Stimulated activated CD8-positive, alpha-beta memory T cell treated with anti-CD3 and anti-CD28 coated beads, Interleukin-7, amount 100 ng/mL, for 48 hours (primary cell): Measurements from ENCODE around the gene CDHR1.
"Not testable (repeated sequence)": the region's sequence is repeated elsewhere in the genome, so short reads cannot be mapped to it uniquely, and the experiment has no call there.

ENCODE experiments used
- DNase-seq, 2 donors: peaks; one replicate each; pipeline ENCODE4 v3.0.0-alpha.2; 2020; ENCODE audit warnings: low read depth in 1 of 2; ENCODE audit errors: extremely low read depth in 1 of 2

The CDHR1 gene

DNA sequence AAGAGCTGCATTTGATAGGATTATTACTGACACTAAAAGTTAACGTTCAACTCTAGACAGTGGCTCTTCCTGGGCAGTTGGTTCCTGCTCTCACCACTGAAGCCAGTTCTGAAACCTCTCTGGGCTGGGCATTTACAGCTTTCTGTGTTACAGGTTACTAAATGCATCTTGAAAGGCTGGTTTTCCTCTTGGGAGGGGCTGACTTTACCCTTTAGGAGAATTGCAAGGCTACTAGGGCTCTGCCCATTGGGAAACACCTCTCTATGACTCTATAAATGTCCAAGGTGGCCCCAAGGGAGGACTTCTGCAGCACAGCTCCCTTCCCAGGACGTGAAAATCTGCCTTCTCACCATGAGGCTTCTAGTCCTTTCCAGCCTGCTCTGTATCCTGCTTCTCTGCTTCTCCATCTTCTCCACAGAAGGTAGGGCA is 20.8 kb upstream of the CDHR1 start, which contains the start of gene GPR15LG:
Gene GPR15LG (plus strand): TSS at position 301 of the 429 bp plus-strand sequence. CDS start 51 bp downstream, at position 352.
- no peak for DNase-seq

DNA sequence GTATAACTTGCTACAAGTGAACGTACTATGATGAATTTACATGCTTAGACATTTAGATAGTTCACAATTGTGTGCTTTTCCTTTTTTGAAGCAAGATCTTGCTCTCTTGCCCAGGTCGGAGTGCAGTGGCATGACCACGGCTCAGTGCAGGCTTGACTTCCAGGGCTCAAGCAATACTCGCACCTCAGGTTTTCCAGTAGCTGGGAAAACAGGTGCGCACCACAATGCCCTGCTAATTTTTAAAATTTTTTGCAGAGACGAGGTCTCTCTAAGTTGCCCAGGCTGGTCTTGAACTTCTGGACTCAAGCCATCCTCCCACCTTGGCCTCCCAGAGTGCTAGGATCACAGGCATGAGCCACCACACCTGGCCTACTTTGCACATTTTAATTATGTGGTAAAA is 18.9 kb upstream of the CDHR1 start:
- DNase-seq = no peak

DNA sequence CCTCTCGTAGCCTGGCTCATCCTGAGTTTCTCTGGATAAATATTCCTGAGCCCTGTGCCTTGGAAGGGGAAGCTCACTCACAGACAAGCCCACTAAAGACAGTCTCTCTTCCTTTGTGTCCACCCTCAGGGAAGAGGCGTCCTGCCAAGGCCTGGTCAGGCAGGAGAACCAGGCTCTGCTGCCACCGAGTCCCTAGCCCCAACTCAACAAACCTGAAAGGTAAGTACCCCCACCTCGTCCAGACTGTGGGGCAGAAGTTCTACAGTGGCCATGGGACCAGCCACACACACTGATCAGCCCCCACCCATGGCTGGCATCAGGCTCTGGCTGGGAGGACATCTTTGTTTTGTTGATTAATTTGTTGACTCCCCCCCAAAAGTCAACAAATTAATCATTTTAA is 18.0 kb upstream of the CDHR1 start:
- DNase-seq = no peak

DNA sequence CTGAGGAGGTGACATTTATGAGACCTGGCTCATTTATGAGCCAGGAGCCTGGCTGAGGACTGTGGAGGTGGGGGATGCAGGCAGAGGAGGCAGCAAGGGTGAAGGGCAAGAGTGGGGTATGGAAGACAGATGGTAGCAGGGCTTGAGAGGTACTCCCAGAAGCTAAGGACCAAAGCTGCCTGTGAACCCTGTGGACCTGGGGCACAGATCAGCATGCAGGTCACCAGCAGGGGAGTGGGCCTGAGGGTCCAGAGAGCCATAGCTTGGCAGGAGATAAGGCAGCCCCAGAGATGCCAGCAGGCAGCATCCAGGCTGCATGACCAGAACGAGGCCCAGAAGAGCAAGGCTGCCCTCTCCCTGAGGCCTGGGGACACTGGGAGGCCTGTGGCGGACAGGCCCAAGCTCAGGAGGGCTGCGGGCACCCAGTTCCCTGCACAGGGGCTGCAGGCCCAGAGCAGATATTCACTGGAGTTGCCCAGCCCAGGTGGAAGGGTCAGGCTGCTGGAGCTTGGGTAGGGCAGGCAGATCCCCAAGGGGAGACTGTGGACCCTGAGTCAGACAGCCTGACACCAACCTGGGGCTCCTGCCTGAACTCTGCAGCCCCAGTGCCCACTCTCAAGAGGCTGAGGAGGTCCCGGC is 17.4 kb upstream of the CDHR1 start:
- no peak for DNase-seq

DNA sequence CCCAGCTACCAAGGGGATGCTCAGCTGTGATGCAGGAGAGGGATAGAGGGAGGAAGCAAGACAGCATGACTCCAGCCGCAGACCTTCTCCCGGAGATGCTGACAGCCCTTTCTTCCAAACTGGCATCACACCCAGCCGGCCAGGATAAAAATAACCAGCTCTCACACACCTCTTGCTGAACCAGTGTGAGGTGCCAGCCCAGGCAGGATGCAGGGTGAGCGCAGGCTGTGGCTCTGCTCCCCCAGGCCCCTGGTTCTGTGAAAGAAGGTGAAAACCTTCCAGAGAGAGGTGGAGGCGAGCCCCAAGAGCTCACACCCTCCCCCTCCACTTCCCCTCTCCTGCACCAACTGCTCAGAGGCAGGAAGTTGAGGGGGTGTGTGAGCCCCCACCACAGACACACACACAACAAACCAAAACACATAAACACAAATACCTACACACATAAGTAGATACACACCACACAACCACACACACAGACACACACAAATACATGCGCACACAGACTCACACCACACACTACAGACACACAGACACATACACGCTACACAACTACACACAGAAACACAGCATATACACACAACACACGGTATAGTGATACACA is 16.7 kb upstream of the CDHR1 start:
- DNase-seq = peak in 1 of 2 donors; percentile 20

DNA sequence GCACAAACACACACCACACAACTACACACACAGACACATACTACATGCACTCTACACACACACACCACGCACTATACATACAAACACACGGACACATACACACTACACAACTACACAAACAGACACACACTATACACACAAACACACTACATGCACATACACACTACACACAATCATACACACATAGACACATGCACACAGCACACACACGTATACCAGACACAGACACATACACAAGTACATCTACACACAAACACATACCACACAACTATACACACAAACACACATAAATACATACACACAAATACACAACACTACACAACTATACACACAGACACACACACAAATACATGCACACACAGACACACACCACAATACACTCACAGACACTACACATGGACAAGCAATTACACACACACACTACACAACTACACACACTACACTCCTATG is 16.2 kb upstream of the CDHR1 start:
- no peak for DNase-seq

DNA sequence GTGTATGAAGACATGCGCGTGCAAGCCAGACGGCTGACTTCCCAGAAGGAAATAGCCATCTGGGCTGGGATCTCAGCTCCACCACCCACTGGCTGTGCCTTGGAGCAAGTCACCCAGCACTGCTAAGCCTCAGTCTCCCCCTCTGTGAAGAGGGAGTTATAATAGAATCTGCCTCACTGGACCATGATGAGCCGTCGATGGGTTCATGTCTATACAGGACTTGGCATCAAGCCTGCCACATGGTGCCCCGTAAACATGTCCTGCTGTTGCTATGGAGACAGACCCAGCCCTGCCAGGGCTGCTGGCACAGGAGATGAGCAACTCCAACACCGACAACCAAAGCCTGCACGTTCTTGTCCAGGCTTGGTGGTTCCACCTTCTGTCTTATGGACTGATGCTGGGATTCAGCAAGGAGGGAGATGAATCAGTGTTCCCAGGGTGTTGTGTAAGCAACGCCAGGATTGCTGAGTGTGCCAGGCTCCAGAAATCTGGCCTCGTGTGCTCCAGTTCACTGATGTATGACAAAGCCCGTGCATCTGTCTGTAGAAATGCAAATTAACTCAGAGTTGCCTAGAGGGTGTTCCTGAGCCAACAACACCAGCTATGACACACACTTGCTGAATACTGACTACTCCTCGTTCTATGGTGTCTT is 15.2 kb upstream of the CDHR1 start:
- no peak for DNase-seq

DNA sequence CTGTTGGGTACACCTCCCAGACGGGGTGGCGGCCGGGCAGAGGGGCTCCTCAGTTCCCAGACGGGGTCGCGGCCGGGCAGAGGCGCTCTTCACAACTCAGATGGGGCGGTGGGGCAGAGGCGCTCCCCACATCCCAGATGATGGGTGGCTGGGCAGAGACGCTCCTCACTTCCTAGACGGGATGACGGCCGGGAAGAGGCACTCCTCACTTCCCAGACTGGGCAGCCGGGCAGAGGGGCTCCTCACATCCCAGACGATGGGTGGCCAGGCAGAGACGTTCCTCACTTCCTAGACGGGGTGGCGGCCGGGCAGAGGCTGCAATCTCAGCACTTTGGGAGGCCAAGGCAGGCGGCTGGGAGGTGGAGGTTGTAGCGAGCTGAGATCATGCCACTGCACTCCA is 14.0 kb upstream of the CDHR1 start:
- DNase-seq = not testable (repeated sequence)

DNA sequence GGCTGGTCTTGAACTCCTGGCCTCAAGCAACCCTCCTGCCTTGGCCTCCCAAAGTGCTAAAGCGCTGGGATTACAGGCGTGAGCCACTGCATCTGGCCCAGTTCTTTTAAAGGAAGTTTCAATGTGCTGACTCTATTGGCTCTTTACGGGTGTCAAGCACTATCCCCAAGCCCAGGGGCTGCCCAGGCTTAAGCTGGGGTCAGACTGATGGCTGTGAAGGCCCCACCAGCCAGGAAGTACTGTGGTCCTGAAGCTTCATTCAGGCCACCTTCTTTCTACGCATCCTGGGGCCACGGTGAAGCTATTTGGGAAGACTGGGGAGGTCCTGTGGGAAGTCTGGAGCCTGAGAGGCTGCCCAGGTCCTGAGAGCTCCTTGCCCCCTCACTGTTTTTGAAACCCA is 12.7 kb upstream of the CDHR1 start:
- DNase-seq = no peak

DNA sequence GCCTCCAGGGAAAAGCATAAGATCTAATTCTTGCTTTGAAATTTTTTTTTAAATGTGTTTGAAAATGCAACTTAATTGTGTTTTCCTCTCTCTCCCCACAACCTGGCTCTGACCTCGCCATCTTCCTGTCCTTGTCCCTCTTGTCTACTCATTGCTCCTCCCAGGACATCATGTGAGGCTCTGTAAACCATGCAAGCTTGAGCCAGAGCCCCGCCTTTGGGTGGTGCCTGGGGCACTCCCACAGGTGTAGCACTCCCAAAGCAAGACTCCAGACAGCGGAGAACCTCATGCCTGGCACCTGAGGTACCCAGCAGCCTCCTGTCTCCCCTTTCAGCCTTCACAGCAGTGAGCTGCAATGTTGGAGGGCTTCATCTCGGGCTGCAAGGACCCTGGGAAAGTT is 9.8 kb upstream of the CDHR1 start:
- no peak for DNase-seq

DNA sequence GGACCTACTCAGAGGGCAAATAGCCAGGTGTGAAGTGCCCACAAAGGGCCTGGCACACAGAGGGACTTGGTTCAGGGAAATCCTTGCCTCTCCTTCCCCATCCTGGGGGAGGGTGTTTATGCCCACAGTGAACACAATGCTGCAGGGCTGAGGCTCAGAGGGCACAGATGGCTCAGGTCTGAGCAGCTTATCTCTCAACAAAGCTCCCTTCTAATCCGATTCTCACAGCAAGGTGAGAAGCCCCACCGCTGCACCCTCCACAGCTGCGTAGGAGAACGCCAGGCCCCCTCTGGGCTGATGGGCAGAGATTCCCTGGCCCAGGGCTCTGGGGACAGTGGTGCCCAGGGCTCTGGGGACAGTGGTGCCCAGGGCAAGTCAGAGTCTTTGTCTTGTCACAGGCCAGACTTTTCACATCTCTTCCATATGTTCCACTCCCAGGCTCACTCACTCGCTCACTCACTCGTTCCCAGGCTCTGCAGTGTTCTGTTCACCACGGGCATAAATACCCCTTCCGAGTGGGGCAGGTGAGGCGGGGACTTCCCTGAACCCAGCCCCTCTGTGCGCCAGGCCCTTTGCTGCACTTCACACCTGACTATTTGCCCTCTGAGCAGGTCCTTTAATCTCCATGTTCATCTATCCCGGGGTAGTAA is 8.7 kb upstream of the CDHR1 start:
- no peak for DNase-seq

DNA sequence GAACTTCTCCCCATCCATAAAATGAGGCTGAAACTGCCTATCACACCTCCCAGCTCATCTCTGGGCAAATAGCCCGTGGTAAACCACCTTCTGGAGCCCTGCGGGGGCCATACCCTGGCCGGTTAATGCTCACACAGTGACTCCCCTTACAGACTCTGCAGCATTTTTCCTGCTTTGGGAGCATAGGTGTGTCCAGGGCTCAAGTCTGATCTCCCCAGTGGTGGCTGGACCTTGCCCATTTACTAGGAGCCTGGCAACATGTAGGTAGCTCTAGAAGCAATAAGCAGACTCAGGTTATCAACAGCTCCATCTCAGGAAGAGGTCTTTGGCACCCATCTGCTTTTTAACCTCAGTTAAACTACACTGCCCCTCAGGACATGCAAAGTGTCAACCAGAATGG is 5.5 kb upstream of the CDHR1 start:
- DNase-seq = no peak

DNA sequence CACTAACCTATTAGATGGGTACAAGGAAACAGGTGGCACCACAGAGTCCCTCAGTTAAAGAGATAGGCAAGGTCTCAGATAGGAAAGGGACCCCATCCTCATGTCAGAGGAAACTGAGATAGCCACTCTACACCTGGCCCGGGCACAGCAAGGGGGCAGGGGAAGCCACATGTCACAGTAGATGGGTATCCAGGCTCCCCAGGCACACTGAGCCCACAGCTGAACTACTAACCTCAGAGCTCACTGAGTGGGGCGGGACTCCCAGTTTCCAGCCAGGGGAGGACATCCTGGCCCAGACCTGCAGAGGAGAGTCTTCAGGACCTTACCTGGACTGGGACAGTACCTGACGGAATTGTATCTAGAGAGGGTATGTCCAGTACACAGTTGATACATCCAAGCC is 3.7 kb upstream of the CDHR1 start:
- DNase-seq = no peak

DNA sequence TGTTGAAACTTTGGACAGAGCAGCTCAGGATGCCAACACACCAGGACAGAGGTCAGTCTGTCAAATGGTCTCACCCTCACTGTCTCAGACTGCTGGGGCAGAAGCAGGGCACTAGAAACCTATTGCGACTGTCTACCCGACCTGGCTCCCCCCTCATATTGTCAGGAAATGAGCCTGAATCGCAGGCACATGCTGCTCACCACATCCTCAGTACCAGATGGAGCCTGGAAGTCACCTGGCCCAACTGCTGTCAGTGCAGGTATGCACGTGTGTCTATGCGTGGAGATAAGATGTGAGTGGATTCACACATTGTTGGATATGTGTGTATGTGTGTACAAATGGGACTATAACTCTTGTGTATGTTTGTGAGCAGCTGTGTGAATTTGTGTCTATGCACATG is 3.2 kb upstream of the CDHR1 start:
- DNase-seq = no peak

DNA sequence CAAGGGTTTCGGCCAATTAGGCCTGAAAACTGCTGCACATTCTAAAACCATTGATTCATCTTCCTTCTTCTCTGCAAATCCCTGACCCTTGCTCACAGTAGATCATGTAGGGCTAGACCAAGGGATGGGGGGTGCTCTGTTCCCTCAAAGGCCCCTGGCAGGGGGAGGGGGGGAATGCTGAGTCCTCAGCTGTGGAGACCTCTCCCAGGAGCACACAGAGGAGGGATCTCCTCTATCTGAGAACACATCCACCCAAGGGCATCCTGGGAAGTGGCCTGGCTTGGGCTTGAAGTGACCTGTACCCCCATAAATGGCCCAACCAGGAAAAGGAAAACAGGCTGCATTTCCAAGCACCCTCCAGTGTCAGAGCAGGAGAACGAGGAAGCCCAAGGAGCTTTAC is 1.0 kb upstream of the CDHR1 start:
- DNase-seq = no peak

DNA sequence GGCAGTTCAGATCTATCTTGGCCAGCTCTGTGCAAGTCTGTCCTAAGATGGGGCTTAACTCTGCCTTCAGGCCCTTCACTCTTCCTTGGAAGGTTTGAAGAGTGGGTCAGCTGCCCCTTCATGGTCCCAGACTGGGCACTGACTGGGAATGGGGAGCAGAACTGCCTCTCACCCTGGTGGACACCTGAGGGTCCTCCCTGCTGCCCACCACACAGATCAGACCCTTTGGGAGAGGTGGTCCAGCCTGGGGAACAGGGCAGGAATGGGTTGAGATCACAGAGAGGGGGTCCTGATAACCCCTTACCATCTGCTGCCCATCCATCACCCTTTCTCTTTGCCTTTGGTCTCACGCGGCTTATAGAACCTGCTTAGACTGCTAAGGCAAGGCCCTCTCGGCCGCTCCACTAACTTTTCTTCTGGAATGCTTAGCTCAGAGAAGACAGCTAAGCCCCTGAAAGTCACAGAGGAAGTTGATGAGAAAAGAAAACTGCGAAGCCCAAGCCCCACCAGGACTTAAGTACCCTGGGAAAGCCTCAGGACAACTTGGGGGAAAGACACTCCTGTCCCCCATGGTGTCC is 402 bp upstream of the CDHR1 start:
- DNase-seq = no peak

DNA sequence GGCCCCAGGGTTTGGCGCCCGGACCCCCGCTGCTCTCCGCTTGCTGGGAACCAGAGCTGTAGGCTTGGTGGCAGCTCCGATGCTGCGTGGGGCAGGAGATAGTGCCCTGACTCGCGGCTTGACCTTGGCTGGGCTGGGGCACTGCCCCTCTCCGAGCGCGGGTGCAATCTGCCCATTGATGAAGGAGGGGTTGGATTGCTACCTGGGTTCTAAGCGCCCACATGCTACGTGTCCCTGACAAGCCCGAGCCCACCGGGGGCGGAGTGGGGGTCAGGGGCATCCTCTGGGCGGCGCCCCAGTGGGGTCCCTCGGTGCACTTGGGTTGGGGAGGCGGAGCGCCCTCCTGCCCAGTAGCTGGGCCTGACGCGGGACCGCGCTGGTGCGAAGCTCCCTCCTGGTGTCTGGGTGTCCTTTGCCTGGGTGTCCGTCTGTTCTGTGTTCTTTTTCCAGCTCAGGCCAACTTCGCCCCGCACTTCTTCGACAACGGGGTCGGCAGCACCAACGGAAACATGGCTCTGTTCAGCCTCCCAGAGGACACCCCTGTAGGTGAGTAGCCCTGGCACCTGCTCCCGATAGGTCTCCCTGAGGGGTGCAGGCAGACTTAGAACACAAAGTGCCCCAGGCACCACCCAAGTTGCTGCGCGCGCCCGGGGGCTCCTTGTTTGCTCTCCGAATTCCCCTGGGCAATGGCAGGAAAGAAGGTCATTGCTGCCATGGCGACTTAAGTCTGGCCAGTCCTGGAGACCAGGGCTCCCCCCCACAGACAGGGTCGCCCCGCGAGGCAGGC is 900 bp downstream of the CDHR1 start:
- DNase-seq = no peak

DNA sequence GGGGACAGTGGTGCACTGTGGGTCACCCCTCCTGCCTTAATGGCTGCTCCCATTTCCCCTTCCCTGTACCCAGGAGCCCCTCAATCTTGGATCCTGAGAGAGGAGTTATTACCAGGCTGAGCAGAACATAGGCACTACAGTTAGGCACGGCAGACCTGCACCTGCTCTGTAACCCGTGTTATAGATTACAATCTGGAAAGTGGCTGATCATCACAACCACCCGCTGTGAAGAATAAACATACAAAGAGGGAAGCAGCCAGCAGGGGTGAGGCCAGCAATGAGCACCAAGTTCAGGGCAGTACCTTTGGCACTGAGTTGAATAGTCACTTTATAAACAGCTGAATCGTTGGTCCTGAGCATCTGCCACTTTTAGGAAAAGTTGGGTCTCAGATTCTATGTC is 1.7 kb downstream of the CDHR1 start:
- no peak for DNase-seq

DNA sequence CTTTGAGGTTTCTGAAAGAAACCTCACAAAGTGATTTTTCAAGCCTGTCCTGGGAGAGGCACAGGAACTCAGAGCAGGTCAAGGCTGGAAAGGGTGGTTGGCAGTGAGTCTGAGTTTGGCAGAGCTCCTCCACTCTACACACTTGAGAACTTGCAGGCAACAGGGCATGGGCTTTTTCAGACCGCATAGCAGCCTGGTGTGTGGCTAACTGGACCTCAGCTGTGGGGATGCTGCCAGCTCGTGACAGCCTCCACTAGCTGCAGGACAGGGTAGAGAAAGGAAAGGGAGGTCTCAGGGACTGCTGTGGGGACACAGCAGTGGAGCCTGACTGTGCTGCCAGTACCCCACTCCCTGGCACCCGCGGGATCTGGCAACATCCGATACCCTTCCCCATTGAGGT is 2.6 kb downstream of the CDHR1 start:
- DNase-seq = no peak

DNA sequence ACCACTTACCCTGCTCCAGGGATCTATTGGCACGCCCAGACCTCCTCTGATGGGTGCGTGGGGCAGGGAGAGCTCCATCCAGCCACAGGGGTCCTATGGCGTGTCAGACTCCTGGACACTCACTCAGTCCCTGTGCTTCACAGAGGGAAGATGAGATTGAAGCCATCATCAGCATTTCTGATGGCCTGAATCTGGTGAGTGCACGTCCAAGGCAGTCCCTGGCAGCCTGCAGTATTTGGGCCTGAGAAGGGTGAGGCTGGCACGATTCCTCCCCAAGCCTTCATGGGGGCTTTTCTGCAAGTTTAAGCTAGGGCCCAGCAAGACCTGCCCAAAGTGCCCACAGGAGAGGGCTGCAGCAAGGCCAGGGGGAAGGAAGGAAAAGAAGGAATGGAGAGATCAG is 3.3 kb downstream of the CDHR1 start:
- DNase-seq = no peak
